Heart left ventricle (tissue), 16 donors: ENCODE data around the gene TAOK3. TPM values are rescaled to one million over a fixed set of nuclear protein-coding genes. Genes with fewer than 3 reads are reported as not detected.

ENCODE experiments used
- ATAC-seq, 4 donors: fragments of 200-7000 bp; cut with Tn5 transposase; one replicate each; pipeline ENCODE4 v1.9.1; 2020 to 2022; ENCODE audit warnings: moderate library complexity in 4 of 4, mild to moderate bottlenecking in 3 of 4, moderate number of reproducible peaks in 1 of 4
- DNase-seq, 5 donors: peaks; one replicate each; pipeline ENCODE4 v3.0.0-alpha.2; 2020
- H3K27ac ChIP-seq, 12 donors: fragments of 200-600 bp; sonication (generic) in 4 of 12; one replicate each; pipeline versions ENCODE4 v1.5.0 to v1.8.0; 2016 to 2022; ENCODE audit warnings: mild to moderate bottlenecking in 2 of 12
- H3K27me3 ChIP-seq, 9 donors: fragments of 200-600 bp; sonication (generic) in 2 of 9; one replicate each; pipeline versions ENCODE4 v1.5.1 to v1.8.0; 2016 to 2022; ENCODE audit warnings: mild to moderate bottlenecking in 3 of 9
- H3K36me3 ChIP-seq, 9 donors: fragments of 200-600 bp; sonication (generic) in 2 of 9; one replicate each; pipeline versions ENCODE4 v1.5.0 to v1.8.0; 2018 to 2022; ENCODE audit warnings: mild to moderate bottlenecking in 2 of 9
- H3K4me1 ChIP-seq, 12 donors: fragments of 200-600 bp; sonication (generic) in 4 of 12; one replicate each; pipeline versions ENCODE4 v1.5.0 to v1.8.0; 2016 to 2022; ENCODE audit warnings: mild to moderate bottlenecking in 3 of 12
- H3K4me3 ChIP-seq, 12 donors: fragments of 200-600 bp; sonication (generic) in 4 of 12; one replicate each; pipeline versions ENCODE4 v1.5.0 to v1.8.0; 2017 to 2022; ENCODE audit warnings: mild to moderate bottlenecking in 9 of 12, moderate library complexity in 4 of 12
- H3K9me3 ChIP-seq, 12 donors: fragments of 200-600 bp; sonication (generic) in 4 of 12; one replicate each; pipeline versions ENCODE4 v1.5.0 to v1.8.0; 2016 to 2022; ENCODE audit warnings: mild to moderate bottlenecking in 1 of 12
- CTCF ChIP-seq, 12 donors: fragments of 200-600 bp; sonication (generic) in 4 of 12; IDR thresholded peaks; one replicate each; pipeline versions ENCODE4 v1.5.0 to v1.8.0; 2018 to 2022; ENCODE audit warnings: antibody characterized with exemption in 12 of 12, mild to moderate bottlenecking in 5 of 12
- POLR2A ChIP-seq, 2 donors: fragments of 450-650 bp; IDR thresholded peaks; one replicate each; pipeline ENCODE4 v1.6.1; 2017; ENCODE audit warnings: antibody characterized with exemption in 2 of 2, mild to moderate bottlenecking in 2 of 2, moderate library complexity in 2 of 2
- WGBS, 4 donors: extraction: QIAGEN DNeasy Blood & Tissue Kit in 2 of 4; methylation state at CpG; one replicate each; pipeline versions ENCODE4 v1.1.5 to v1.1.7; 2013 to 2018; 5-methylcytosine and 5-hydroxymethylcytosine counted together
- intact Hi-C, 10 donors: fragments of 100-400 bp; cut with DNase I; formaldehyde crosslinking; loops; one replicate each; pipeline versions ENCODE4 v1.11.1 to v1.14.2; 2022
- polyA plus RNA-seq, 2 donors: library from polyadenylated mRNA; stranded (reverse); fragments of 200-250 nt; gene quantifications; one replicate each; pipeline ENCODE4 v1.2.3, GENCODE V29; 2013
- total RNA-seq, 9 donors: library from RNA; depleted of rRNA in 2 of 9; stranded (reverse); fragments of >200 nt in 2 of 9; fragmentation: NEBNext Ultra II Directional in 3 of 9; extraction: Animal tissue kit (Norgen Biotek cat#: 25700) in 3 of 9; gene quantifications; one replicate each; pipeline versions ENCODE4 v1.1.0 to v1.2.4, GENCODE V29; 2016 to 2023
- donor health status: ischemic (EF 13 %, LVEDD 7.1; RV severe dilation, severe dysfunction).
- donor health status: healthy with polysubstance abuse.
- donor health status: DM: no; HTN: yes; CAD: no.
- donor health status: DM: no; HTN: no; CAD: no.
- donor health status: ischemic (EF 25% LVEDD 6.9; RV normal size, moderate dysfunction).
- donor health status: ischemic (EF 25% LVEDD 5.7; RV mildly dilated, moderate dysfunction).
- donor health status: healthy.
- donor health status: DM: yes; HTN: yes; CAD: no.
- donor health status: ischemic (EF 35%, LVEDD 5.7; RV mildly dilated, moderate dysfunction).
- donor health status: nonischemic (EF 11% LVEDD 7.7; RV severe dilation, severe dysfunction).
- donor health status: DM: yes; HTN: yes; CAD: no.
- donor health status: PGD.
- donor health status: ischemic (EF 29% LVEDD 5.4; RV normal size, mild dysfunction).
- donor health status: nonischemic (EF 23%, LVEDD 6.1; RV moderate dilation, normal function).

TAOK3 gene
- total and polyA plus RNA-seq, 11 donors, result 11.8 to 26.6 (median 22.2) TPM

GRCh38 chr12:118402251-118402650 lies 29.5 kb upstream of the TAOK3 start:
- peak in 2 of 4 donors; percentile 31 to 63 for ATAC-seq
- WGBS, 4 donors, result 64 to 82% (median 68%) methylated on average over 6 of the region's 6 CpGs

GRCh38 chr12:118398940-118399339 lies 26.2 kb upstream of the TAOK3 start:
- H3K27me3 ChIP-seq, result no peaks in the 10 kb centered on the region
- ATAC-seq (no peak), DNase-seq (no peak)
- TF ChIP-seq POLR2A (IDR thresholded peaks at IDR 0.05) (no peak), CTCF (IDR thresholded peaks at IDR 0.05) (no peak)
- WGBS, 4 donors, result 93 to 97% (median 94%) methylated on average over 5 of the region's 5 CpGs
- H3K4me1 ChIP-seq, result peaks cover 0 to 11% (median 5%) of the 10 kb centered on the region in 12 donors
- no peaks in the 10 kb centered on the region for H3K9me3 ChIP-seq
- no peak overlapping the region for H3K4me3 ChIP-seq
- H3K27ac ChIP-seq, result no peak overlapping the region
- H3K36me3 ChIP-seq, result peaks cover 0 to 100% (median 97%) of the 10 kb centered on the region in 9 donors
- intact Hi-C loops, result no loop called here

More at GRCh38 chr12:118402251-118402650, 29.5 kb upstream of the TAOK3 start:
- Histone ChIP-seq H3K36me3 (peaks cover 0 to 100% (median 84%) of the 10 kb centered on the region in 9 donors), H3K9me3 (no peaks in the 10 kb centered on the region), H3K27me3 (no peaks in the 10 kb centered on the region), H3K4me3 (no peak overlapping the region), H3K27ac (no peak overlapping the region), H3K4me1 (peaks cover 0 to 11% (median 5%) of the 10 kb centered on the region in 12 donors)
- DNase-seq, result no peak
- no peak for TF ChIP-seq CTCF (IDR thresholded peaks at IDR 0.05)
- no peak for TF ChIP-seq POLR2A (IDR thresholded peaks at IDR 0.05)
- intact Hi-C loops, result loop anchor here (5.0 to 10.0 kb wide), 7 partner anchors 203 to 1143 kb away; no protein-coding TSS in a partner anchor

- TF ChIP-seq CTCF (IDR thresholded peaks at IDR 0.05), result no peak
- no peak for TF ChIP-seq POLR2A (IDR thresholded peaks at IDR 0.05)
- H3K27ac ChIP-seq, result no peak overlapping the region
- H3K36me3 ChIP-seq, result peaks cover 0 to 100% (median 97%) of the 10 kb centered on the region in 9 donors
- DNase-seq (no peak), ATAC-seq (no peak)
- H3K27me3 ChIP-seq, result no peaks in the 10 kb centered on the region
- intact Hi-C loops, result no loop called here
- WGBS, 4 donors, result 80 to 93% (median 82%) methylated on average over 2 of the region's 2 CpGs
- H3K9me3 ChIP-seq, result no peaks in the 10 kb centered on the region
- H3K4me3 ChIP-seq, result no peak overlapping the region
- H3K4me1 ChIP-seq, result peaks cover 0 to 11% (median 5%) of the 10 kb centered on the region in 12 donors
Observed at GRCh38 chr12:118398524-118398923, 25.8 kb upstream of the TAOK3 start.

- 68 to 78% (median 75%) methylated on average over 10 of the region's 10 CpGs for WGBS, 4 donors
- Histone ChIP-seq H3K4me3 (no peak overlapping the region), H3K4me1 (peaks cover 0 to 11% (median 5%) of the 10 kb centered on the region in 12 donors), H3K9me3 (no peaks in the 10 kb centered on the region), H3K36me3 (peaks cover 0 to 100% (median 97%) of the 10 kb centered on the region in 9 donors), H3K27ac (peak overlapping the region in 1 of 12 donors; percentile 30), H3K27me3 (no peaks in the 10 kb centered on the region)
- no peak for TF ChIP-seq CTCF (IDR thresholded peaks at IDR 0.05)
- no peak for TF ChIP-seq POLR2A (IDR thresholded peaks at IDR 0.05)
- intact Hi-C loops, result no loop called here
- ATAC-seq (peak; percentile 75 to 85 (median 78)), DNase-seq (no peak)
Observed at GRCh38 chr12:118397708-118398440, 25.2 kb upstream of the TAOK3 start.
